GM19035 (cell line): ENCODE measurements around the gene TIMM13.

ENCODE experiments used
- ATAC-seq: cut with Tn5 transposase; IDR thresholded peaks from one replicate; pipeline ENCODE4 v1.9.1; 2021; ENCODE audit not compliant: unreplicated experiment

Gene TIMM13

GRCh38 chr19:2455851-2456570, 28.6 kb upstream of the TIMM13 start:
- ATAC-seq = peak; percentile 30

DNA sequence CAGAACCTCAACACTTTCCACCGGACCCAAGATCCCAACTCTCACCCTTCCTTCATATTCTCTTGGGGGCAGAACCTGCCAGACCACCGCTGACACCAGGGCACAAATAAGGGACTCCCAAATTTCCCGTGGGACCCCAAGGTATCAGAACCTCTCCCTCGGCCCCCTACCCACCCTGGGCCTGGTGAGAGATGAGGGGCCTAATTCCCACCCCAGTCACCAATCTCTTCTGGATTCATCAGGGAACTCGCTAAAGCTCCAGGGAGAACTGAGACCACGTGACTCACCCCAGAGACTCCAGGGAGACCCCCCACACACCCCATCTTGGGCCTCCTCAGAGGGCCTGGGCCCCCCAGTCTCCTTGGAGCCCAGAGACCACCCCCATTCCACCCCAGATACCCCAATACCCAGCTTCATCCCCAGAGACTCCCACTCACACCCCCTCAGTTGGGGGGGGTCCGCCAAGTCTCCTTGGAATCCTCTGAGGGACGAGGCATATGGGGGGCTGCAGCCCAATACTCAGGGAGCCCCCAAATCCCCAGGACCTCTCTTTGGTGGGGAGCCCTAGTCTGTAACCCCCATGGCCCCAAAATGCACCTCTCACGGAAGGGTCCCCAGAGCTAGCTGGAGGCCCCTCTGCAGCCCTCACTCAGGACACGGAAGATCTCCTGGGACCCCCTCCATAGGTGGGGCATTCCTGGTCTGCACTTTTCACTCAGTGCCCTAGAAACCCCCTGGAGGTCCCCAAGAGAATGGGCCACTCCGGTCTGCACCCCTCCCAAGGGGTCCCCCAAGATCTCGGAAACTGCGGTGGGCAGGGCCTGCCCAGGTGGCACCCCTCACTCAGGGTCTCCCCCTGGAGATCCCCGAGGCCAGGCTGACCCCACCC, 27.8 kb upstream of the TIMM13 start:
- no peak for ATAC-seq

- no peak for ATAC-seq
Observed at GRCh38 chr19:2454199-2454961, 27.0 kb upstream of the TIMM13 start.

- no peak for ATAC-seq
Observed at GRCh38 chr19:2453431-2454025, 26.1 kb upstream of the TIMM13 start.

- ATAC-seq = no peak
Observed at GRCh38 chr19:2451741-2452140, 24.4 kb upstream of the TIMM13 start.

DNA sequence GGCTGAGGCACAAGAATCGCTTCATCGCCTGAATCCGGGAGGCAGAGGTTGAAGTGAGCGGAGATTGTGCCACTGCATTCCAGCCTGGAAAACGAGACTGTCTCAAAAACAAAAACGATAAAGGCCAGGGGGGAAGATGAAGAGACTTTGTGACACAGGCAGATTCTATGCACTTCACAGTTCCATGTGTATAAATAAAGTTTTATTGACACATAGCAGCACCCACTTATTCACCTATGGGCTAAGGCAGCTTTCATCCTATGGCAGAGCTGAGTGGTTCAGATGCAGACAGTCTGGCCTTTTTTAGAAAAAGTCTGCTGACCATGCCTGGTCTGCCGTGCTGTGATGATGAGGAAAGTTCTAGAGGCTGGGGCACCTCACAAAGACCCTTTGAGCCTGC, 23.8 kb upstream of the TIMM13 start:
- ATAC-seq = no peak

DNA sequence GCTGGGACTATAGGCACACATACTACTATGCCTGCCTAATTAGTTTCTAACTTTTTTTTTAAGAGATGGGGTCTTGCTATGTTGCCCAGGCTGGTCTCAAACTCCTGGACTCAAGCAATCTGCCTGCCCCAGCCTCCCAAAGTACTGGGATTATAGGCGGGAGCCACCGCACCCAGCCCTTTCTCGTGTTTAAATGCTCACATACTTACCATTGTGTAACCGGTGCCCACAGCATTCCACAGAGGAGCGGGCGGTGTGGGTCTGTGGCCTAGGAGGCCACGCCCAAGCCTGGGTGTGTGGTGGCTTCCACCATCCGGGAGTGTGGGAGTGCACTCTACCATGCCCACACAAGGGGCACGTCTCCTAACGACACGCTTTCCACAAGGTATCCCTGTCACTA, 21.6 kb upstream of the TIMM13 start:
- ATAC-seq = no peak

DNA sequence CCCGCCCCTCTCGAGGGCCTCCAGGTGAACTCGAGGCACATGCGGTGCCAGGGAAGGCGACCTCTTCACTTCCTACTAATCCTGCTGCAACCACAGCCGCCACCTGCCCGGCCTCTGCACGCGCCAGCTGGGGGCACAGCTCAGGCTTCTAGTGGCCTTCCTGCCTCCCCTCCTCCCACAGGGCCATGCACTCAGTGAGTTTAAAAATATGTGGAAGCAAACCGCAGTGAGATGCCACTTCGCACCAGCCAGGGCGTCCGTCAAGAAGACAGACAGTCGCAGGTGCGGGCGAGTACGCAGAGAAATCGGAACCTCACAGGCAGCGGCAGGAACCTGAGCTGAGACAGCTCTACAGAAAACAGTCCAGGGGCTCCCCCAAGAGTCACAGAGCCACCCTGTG, 19.0 kb upstream of the TIMM13 start:
- ATAC-seq = no peak

GRCh38 chr19:2444251-2445002, 17.0 kb upstream of the TIMM13 start:
- ATAC-seq = no peak

DNA sequence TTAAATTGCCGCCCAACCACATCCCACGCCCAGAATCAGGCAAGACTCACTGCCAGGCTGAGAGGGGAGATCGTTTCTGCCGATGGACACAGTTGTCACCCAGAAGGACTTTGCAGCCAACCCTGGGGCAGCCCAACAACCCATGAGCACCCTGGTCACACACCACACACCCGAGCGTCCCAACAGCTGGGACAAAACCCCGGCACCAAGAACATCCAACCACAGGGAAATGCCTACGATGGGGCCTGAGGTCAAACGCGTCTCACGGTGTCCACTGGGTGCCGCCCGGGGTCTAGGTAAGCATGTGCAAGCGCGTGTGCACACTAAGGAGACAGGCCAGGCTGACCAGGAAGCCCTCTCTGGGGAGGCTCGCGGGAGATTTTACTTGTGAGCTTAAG, 16.4 kb upstream of the TIMM13 start:
- no peak for ATAC-seq

- ATAC-seq = no peak
Observed at GRCh38 chr19:2443116-2443784, 15.9 kb upstream of the TIMM13 start.

GRCh38 chr19:2441096-2441752, 13.8 kb upstream of the TIMM13 start:
- ATAC-seq = no peak

GRCh38 chr19:2440515-2440914, 13.1 kb upstream of the TIMM13 start:
- ATAC-seq = no peak

- no peak for ATAC-seq
Observed at GRCh38 chr19:2438178-2438577, 10.8 kb upstream of the TIMM13 start.

- no peak for ATAC-seq
Observed at GRCh38 chr19:2436926-2437325, 9.5 kb upstream of the TIMM13 start.

DNA sequence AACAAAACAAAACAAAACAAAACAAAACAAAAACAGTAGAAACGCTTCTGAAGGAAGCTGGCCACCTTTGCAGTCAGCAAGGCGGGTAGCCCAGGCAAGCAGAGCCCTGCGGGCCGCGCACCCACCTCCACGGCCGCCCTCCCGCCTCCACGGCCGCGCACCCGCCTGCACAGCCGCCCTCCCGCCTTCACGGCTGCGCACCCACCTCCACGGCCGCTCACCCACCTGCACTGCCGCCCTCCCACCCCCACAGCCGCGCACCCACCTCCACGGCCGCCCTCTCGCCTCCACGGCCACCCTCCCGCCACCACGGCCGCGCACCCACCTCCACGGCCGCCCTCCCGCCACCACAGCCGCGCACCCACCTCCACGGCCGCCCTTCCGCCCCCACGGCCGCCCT, 9.0 kb upstream of the TIMM13 start:
- ATAC-seq = no peak

DNA sequence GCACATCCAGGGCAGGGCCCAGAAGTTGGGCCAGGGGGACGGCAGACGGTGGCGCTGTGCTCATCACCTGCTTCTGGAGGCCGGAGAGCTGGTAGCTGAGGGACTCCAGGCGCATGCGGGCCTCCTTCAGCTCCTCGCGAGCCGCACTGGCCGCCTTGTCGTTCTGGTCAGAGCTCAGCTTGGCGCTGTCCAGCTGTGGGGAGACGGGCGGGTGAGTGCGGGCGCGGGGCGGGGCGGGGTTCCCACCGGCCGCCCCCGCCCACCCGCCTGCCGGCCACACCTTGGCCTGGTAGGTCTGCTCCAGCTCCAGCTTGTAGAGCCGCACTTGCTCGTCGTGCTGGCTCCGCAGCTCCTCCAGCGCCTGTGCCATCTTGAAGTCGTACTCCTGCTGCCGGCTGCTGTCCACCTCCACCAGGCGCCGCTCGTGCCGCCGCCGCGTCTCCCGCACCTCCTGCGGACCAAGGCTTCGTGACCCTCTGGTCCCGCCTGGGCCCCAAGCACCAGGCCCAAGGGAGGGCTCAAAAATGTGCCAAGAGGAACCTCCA, 7.4 kb upstream of the TIMM13 start:
- no peak for ATAC-seq

DNA sequence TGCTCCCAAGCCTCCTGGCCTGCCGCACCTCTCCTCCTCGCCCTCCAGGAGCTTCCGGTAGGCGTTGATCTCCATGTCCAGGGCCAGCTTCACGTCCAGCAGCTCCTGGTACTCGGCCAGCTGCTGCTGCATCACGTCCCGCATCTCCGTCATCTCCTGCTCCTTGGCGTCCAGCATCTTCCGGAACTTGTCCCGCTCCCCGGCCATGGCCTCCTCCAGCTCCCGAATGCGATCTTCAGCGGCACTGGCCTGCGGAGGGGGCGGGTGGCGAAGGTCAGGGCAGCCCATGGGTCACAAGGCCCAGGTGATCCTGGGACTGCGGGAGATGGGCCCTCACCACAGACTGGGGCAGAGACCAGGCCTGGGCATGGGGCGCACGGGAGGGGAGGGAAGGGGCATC, 6.9 kb upstream of the TIMM13 start:
- no peak for ATAC-seq

DNA sequence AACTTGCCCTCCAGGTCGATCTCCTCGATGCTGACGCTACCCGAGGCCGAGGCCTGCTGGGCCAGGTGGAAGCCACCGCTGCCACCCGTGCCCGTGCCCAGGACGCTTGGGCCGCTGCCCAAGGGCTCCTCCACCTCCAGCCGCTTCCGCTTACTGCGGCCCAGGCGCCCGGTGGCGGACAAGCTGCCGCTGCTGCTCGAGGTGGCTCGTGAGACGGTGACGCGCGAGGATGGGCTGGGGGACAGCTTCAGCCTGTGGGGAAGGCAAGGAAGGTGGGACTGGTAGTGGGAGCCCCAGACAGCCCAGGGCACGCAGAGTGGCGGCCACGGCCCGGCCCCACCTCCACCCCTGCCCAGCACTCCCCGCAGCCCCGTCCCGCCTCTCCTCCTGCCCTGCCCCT, 6.5 kb upstream of the TIMM13 start:
- no peak for ATAC-seq
